NCI-H1092 treated with DMSO at 0.1 percent for 48 hours (cell line): ENCODE data around the gene PRKCA.
"Not testable (repeated sequence)": the region's sequence is repeated elsewhere in the genome, so short reads cannot be mapped to it uniquely, and the experiment has no call there.

Experiments
- DNase-seq: peaks from one replicate; lab custom pipeline; 2025; lab: John Stamatoyannopoulos, UW

The PRKCA gene

GRCh38 chr17:66441101-66441661 is 138.8 kb downstream of the PRKCA start:
- DNase-seq, result peak; percentile 35

GRCh38 chr17:66443166-66443565 is 140.8 kb downstream of the PRKCA start:
- no peak for DNase-seq

- DNase-seq, result no peak
These were observed 141.2 kb downstream of the PRKCA start for GRCh38 chr17:66443606-66444005.

- DNase-seq, result no peak
These were observed 141.6 kb downstream of the PRKCA start for GRCh38 chr17:66444031-66444430.

- no peak for DNase-seq
These were observed 142.8 kb downstream of the PRKCA start for GRCh38 chr17:66445229-66445628.

GRCh38 chr17:66446419-66446818 is 144.0 kb downstream of the PRKCA start:
- no peak for DNase-seq

GRCh38 chr17:66447159-66447558 is 144.7 kb downstream of the PRKCA start:
- DNase-seq, result no peak

GRCh38 chr17:66448026-66448639 is 145.7 kb downstream of the PRKCA start:
- DNase-seq, result no peak

GRCh38 chr17:66449418-66449977 is 147.1 kb downstream of the PRKCA start:
- DNase-seq, result no peak

- DNase-seq, result no peak
These were observed 147.8 kb downstream of the PRKCA start for GRCh38 chr17:66450008-66450851.

GRCh38 chr17:66450852-66451158 is 148.4 kb downstream of the PRKCA start:
- no peak for DNase-seq

- DNase-seq, result no peak
These were observed 149.1 kb downstream of the PRKCA start for GRCh38 chr17:66451188-66452149.

GRCh38 chr17:66455060-66455459 is 152.6 kb downstream of the PRKCA start:
- peak; percentile 49 for DNase-seq

- DNase-seq, result not testable (repeated sequence)
These were observed 155.1 kb downstream of the PRKCA start for GRCh38 chr17:66457499-66457898.

GRCh38 chr17:66458782-66459181 is 156.4 kb downstream of the PRKCA start:
- no peak for DNase-seq

GRCh38 chr17:66459811-66460270 is 157.4 kb downstream of the PRKCA start:
- DNase-seq, result no peak

GRCh38 chr17:66460558-66460957 is 158.1 kb downstream of the PRKCA start:
- DNase-seq, result no peak

GRCh38 chr17:66461343-66461995 is 159.1 kb downstream of the PRKCA start:
- DNase-seq, result no peak

GRCh38 chr17:66462010-66462409 is 159.6 kb downstream of the PRKCA start:
- DNase-seq, result no peak

GRCh38 chr17:66464921-66465320 is 162.5 kb downstream of the PRKCA start:
- no peak for DNase-seq

GRCh38 chr17:66465701-66466100 is 163.3 kb downstream of the PRKCA start:
- no peak for DNase-seq
